Fibroblast of the aortic adventitia (primary cell): ENCODE results near the gene AHI1. TPM values are rescaled to one million over a fixed set of nuclear protein-coding genes. Genes with fewer than 3 reads are reported as not detected.

Experiments used
- DNase-seq: peaks from one replicate; pipeline ENCODE4 v3.0.0-alpha.2; 2010; ENCODE audit warnings: low read depth
- H3K4me3 ChIP-seq: 2 replicates; pipeline ENCODE4 v1.5.1; 2011; ENCODE audit warnings: low read depth, mild to moderate bottlenecking, control low read depth, low read length, moderate library complexity
- total RNA-seq: library from RNA; depleted of rRNA; stranded (reverse); fragments of >200 nt; gene quantifications from 2 replicates; pipeline ENCODE4 v1.2.3, GENCODE V29; 2012; ENCODE audit warnings: low replicate concordance
- TF ChIP-seq, protein P1 (sequence below): IDR thresholded peaks from 2 replicates; pipeline ENCODE4 v1.5.1; 2011; ENCODE audit warnings: mild to moderate bottlenecking, low read length, control low read depth, inconsistent platforms; ENCODE audit not compliant: insufficient read depth

The AHI1 gene
- total RNA-seq, 1 donor, result 33.4 TPM

DNA sequence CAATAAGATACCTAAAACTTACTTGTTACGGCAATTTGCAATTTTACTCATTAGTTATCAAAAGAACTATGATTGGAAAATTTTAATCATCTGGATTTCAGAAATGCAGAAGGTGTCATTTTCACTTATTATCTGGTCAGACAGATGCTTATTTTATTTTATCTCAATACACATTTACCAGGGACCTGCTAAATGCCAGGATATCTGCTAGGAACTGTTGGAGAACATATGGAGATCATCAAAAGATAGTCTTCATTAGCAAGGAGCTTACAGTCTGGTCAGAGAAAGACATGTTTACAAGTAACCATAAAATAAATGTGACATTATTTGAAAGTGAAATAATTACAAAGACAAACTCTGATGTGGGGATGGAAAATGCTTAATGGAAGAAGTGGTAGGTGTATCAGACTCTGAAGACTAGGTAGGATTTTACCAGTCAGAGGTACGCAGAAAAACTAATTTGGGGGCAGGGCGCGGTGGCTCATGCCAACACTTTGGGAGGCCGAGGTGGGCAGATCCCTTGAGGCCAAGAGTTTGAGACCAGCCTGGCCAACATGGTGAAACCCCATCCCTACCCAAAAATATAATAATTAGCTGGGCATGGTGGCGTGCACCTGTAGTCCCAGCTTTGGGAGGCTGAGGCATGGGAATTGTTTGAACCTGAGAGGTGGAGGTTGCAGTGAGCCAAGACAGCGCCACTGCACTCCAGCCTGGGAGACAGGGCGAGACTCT is 178.6 kb downstream of the AHI1 start:
- DNase-seq, result no peak
- TF ChIP-seq, protein P1, sequence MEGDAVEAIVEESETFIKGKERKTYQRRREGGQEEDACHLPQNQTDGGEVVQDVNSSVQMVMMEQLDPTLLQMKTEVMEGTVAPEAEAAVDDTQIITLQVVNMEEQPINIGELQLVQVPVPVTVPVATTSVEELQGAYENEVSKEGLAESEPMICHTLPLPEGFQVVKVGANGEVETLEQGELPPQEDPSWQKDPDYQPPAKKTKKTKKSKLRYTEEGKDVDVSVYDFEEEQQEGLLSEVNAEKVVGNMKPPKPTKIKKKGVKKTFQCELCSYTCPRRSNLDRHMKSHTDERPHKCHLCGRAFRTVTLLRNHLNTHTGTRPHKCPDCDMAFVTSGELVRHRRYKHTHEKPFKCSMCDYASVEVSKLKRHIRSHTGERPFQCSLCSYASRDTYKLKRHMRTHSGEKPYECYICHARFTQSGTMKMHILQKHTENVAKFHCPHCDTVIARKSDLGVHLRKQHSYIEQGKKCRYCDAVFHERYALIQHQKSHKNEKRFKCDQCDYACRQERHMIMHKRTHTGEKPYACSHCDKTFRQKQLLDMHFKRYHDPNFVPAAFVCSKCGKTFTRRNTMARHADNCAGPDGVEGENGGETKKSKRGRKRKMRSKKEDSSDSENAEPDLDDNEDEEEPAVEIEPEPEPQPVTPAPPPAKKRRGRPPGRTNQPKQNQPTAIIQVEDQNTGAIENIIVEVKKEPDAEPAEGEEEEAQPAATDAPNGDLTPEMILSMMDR, result no peak
- no peak overlapping the region for H3K4me3 ChIP-seq

GRCh38 chr6:135314543-135314942 is 183.0 kb downstream of the AHI1 start:
- no peak for DNase-seq
- H3K4me3 ChIP-seq, result no peak overlapping the region
- TF ChIP-seq, protein P1, result no peak

DNA sequence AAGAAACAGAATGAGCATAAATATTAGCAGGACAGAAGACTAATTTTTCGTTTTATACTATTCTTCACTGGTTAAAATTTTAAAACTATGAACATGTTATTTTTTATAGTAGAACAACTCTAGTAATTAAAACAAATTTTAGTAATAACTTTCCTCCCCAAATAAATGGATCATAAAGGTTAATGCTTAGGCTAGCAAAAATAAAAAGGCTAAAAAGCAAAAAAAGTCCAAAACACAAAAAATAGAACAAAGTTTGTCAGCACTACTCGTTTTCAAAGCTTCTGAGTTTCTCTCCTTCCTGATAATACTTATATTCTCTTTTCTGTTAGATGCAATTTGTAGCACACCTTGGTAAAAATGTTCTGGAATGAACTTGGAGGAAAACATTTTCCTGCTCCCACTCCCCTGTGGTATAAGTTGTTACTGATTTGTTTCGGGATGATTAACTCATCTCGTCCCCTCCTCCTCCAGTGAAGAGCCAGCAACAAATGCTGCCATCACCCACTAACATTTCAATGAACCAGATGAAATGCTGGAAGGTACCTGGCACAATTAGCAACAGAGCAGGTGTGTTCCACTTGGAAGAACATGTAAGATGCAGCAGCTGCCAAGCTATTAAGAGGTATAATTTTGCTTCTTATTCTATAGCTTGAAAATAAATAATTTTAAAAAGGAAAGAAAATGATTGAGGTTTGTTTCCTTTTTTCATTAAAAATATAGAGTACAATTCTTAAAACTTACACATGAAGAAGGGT is 185.9 kb downstream of the AHI1 start:
- no peak for DNase-seq
- H3K4me3 ChIP-seq, result no peak overlapping the region
- TF ChIP-seq, protein P1, result no peak

DNA sequence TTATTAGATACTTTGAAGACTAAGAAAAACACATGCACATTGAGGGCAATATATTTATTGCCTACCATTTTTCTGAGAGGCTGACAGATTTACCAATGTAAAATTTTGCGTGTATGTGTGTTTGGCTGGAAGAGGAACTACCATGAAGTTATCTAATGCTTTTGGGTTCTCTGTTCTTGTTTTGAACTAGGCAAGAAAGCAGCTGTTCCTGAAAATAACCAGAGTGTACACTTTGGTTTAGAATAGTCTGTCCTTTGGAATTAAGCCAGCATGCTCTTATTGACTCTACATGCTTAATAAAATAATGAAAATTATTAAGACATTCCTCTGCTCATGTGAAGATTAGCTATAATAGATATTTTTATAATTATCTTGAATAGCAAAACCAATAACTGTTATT is 187.2 kb downstream of the AHI1 start:
- TF ChIP-seq, protein P1, result no peak
- no peak overlapping the region for H3K4me3 ChIP-seq
- no peak for DNase-seq

GRCh38 chr6:135306740-135307420 is 190.7 kb downstream of the AHI1 start:
- no peak overlapping the region for H3K4me3 ChIP-seq
- TF ChIP-seq, protein P1, result no peak
- DNase-seq, result no peak

- H3K4me3 ChIP-seq, result no peak overlapping the region
- TF ChIP-seq, protein P1, result no peak
- no peak for DNase-seq
Measured at GRCh38 chr6:135306166-135306565, 191.4 kb downstream of the AHI1 start.
